HEK293 (cell line): Measurements from ENCODE around the gene ZFP92.

Experiments used
- CTCF ChIA-PET: fragments of 350-600 bp; formaldehyde crosslinking; extraction: SDS; loops from one replicate; lab custom pipeline; 2021; ENCODE audit warnings: antibody characterized with exemption; lab: Yijun Ruan, JAX
- POLR2A ChIA-PET: fragments of 300-600 bp; formaldehyde crosslinking; extraction: SDS; loops from one replicate; lab custom pipeline; 2020; ENCODE audit warnings: antibody characterized with exemption, inconsistent platforms; lab: Yijun Ruan, JAX
- H3K27ac ChIP-seq: fragments of 200-500 bp; sonication (Bioruptor generic); 2 replicates; pipeline ENCODE4 v1.5.1; 2014; ENCODE audit warnings: low read depth, low read length, control low read depth, inconsistent platforms; ENCODE audit errors: extremely low read depth
- H3K36me3 ChIP-seq, 2 experiments: fragments of 200-500 bp in 1 of 2; sonication (Bioruptor generic) in 1 of 2; 1 replicate in 1 of 2; 2 replicates in 1 of 2; pipeline ENCODE4 v1.5.1; 2014 to 2017; ENCODE audit warnings: inconsistent platforms in 2 of 2, low read length in 2 of 2; ENCODE audit not compliant: control insufficient read depth in 2 of 2, insufficient read depth in 1 of 2
- H3K4me1 ChIP-seq: fragments of 200-500 bp; sonication (Bioruptor generic); 2 replicates; pipeline ENCODE4 v1.5.1; 2014; ENCODE audit warnings: mild to moderate bottlenecking, low read length, inconsistent platforms; ENCODE audit not compliant: control insufficient read depth, insufficient read depth
- H3K4me3 ChIP-seq: 2 replicates; pipeline ENCODE4 v1.5.1; 2011; ENCODE audit warnings: low read depth, mild to moderate bottlenecking, control low read depth, low read length, moderate library complexity
- H3K9me3 ChIP-seq: fragments of 200-500 bp; sonication (Bioruptor generic); 2 replicates; pipeline ENCODE4 v1.5.1; 2014; ENCODE audit warnings: low read depth, low read length, inconsistent platforms; ENCODE audit not compliant: control insufficient read depth, insufficient read depth
- KLF7 ChIP-seq: fragments of 450-650 bp; formaldehyde crosslinking; IDR thresholded peaks from 2 replicates; pipeline ENCODE4 v1.5.1; 2016; ENCODE audit warnings: missing biosample characterization, missing genetic modification characterization, borderline replicate concordance
- SCRT1 ChIP-seq: fragments of 450-650 bp; formaldehyde crosslinking; IDR thresholded peaks from 2 replicates; pipeline ENCODE4 v1.5.1; 2016; ENCODE audit warnings: missing biosample characterization, missing genetic modification characterization, borderline replicate concordance
- SP2 ChIP-seq: fragments of 450-650 bp; formaldehyde crosslinking; IDR thresholded peaks from 2 replicates; pipeline ENCODE4 v1.5.1; 2016; ENCODE audit warnings: missing biosample characterization, missing genetic modification characterization
- ZIC2 ChIP-seq: fragments of 450-650 bp; formaldehyde crosslinking; IDR thresholded peaks from 2 replicates; pipeline ENCODE4 v1.5.1; 2016; ENCODE audit warnings: missing biosample characterization, missing genetic modification characterization
- ZNF174 ChIP-seq: fragments of 450-650 bp; formaldehyde crosslinking; IDR thresholded peaks from 2 replicates; pipeline ENCODE4 v1.5.0; 2017; ENCODE audit warnings: missing biosample characterization, mild to moderate bottlenecking, missing genetic modification characterization
- ZNF211 ChIP-seq: fragments of 450-650 bp; formaldehyde crosslinking; IDR thresholded peaks from 2 replicates; pipeline ENCODE4 v1.5.1; 2016; ENCODE audit warnings: low read depth, missing biosample characterization, missing genetic modification characterization
- ZNF221 ChIP-seq: fragments of 450-650 bp; formaldehyde crosslinking; IDR thresholded peaks from 2 replicates; pipeline ENCODE4 v1.5.1; 2017; ENCODE audit warnings: missing biosample characterization, missing genetic modification characterization, borderline replicate concordance
- ZNF23 ChIP-seq: fragments of 450-650 bp; formaldehyde crosslinking; IDR thresholded peaks from 2 replicates; pipeline ENCODE4 v1.5.1; 2016; ENCODE audit warnings: missing biosample characterization, missing genetic modification characterization, borderline replicate concordance
- ZNF37A ChIP-seq: fragments of 450-650 bp; IDR thresholded peaks from 2 replicates; pipeline ENCODE4 v1.5.1; 2018; ENCODE audit warnings: missing biosample characterization, missing genetic modification characterization
- ZNF514 ChIP-seq: fragments of 450-650 bp; formaldehyde crosslinking; IDR thresholded peaks from 2 replicates; pipeline ENCODE4 v1.5.1; 2016; ENCODE audit warnings: missing biosample characterization, missing genetic modification characterization
- ZNF654 ChIP-seq: fragments of 450-650 bp; formaldehyde crosslinking; IDR thresholded peaks from 2 replicates; pipeline ENCODE4 v1.5.1; 2016; ENCODE audit warnings: low read depth, missing biosample characterization, missing genetic modification characterization
- ZNF768 ChIP-seq: fragments of 450-650 bp; formaldehyde crosslinking; IDR thresholded peaks from 2 replicates; pipeline ENCODE4 v1.5.1; 2018; ENCODE audit warnings: missing biosample characterization, mild to moderate bottlenecking, missing genetic modification characterization
- ZNF776 ChIP-seq: fragments of 450-650 bp; formaldehyde crosslinking; IDR thresholded peaks from 2 replicates; pipeline ENCODE4 v1.5.0; 2017; ENCODE audit warnings: missing biosample characterization, missing genetic modification characterization, borderline replicate concordance
- TF ChIP-seq, protein P1 (sequence below): fragments of 450-650 bp; formaldehyde crosslinking; IDR thresholded peaks from 2 replicates; pipeline ENCODE4 v1.5.1; 2016; ENCODE audit warnings: missing biosample characterization, missing genetic modification characterization
- TF ChIP-seq, protein P2 (sequence below): fragments of 450-650 bp; formaldehyde crosslinking; IDR thresholded peaks from 2 replicates; pipeline ENCODE4 v1.5.1; 2016; ENCODE audit warnings: missing biosample characterization, missing genetic modification characterization, borderline replicate concordance

ZFP92 gene

DNA sequence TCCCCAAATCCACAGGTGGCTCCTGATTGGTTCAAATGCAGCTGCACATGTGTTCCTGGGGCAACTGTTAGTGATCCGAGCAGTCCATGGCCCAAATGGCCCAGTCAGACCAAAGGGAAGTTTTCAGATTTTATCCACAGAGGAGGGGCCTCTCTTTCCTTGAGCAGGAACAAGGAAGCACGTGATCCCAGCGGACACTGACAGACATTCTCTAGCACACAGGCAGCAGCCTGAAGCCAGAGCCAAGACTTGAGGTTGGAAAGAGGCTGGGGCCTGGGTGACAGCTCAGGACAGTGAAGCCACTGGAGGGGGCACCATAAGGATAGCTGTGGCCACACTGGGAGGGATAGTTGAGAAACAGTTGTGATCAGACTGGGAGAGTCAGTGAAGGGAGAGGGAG is 3.5 kb upstream of the ZFP92 start:
- ChIA-PET CTCF (interaction anchor here (1.0 kb wide), 1 partner anchor 31 kb away, joined by 3 read pairs; no protein-coding TSS in a partner anchor), POLR2A (no interaction called here)
- TF ChIP-seq SCRT1 (0 out of 2 replicates have a peak, but pooled peaks have one; percentile 53), SP2 (tag by site-specific recombination) (no peak), ZNF23 (tag by site-specific recombination) (no peak), KLF7 (no peak), ZNF514 (tag by site-specific recombination) (no peak), ZNF768 (tag by site-specific recombination) (no peak)
- TF ChIP-seq, protein P1, sequence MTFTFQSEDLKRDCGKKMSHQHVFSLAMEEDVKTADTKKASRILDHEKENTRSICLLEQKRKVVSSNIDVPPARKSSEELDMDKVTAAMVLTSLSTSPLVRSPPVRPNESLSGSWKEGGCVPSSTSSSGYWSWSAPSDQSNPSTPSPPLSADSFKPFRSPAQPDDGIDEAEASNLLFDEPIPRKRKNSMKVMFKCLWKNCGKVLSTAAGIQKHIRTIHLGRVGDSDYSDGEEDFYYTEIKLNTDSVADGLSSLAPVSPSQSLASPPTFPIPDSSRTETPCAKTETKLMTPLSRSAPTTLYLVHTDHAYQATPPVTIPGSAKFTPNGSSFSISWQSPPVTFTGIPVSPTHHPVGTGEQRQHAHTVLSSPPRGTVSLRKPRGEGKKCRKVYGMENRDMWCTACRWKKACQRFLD (tag by site-specific recombination) = no peak

DNA sequence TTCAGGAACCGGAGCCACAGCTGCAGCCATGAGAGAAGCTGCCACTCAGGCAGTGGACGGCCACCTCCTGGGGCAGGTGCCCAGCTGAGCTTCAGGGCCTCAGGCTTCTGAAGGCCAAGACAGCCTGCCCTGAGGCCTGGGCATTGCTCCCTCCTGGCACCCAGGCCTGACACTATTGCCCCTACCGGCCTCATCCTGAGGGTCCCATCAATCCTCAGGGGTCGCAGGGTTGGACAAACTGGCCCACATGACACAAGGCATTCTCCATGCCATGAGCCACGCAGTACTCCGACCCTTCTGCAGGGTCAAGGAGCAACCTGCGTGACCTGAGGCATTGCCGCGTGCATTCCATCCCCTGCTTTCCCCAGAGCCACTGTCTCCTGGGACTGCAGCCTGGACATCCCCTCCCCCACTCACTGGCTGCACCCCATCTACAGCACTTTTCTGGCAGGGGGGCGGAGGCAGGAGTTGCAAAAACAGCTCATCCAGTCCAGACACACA is 3.0 kb upstream of the ZFP92 start:
- Histone ChIP-seq H3K9me3 (no peaks in the 10 kb centered on the region), H3K4me3 (no peak overlapping the region), H3K27ac (no peak overlapping the region), H3K36me3 (no peaks in the 10 kb centered on the region), H3K4me1 (no peaks in the 10 kb centered on the region; the same call in 1 of the 2 replicates)
- POLR2A ChIA-PET = no interaction called here
- no peak for TF ChIP-seq ZNF776 (tag by site-specific recombination)
- TF ChIP-seq ZNF211 (tag by site-specific recombination) = no peak
- no peak for TF ChIP-seq ZNF174 (tag by site-specific recombination)
- TF ChIP-seq, protein P2, sequence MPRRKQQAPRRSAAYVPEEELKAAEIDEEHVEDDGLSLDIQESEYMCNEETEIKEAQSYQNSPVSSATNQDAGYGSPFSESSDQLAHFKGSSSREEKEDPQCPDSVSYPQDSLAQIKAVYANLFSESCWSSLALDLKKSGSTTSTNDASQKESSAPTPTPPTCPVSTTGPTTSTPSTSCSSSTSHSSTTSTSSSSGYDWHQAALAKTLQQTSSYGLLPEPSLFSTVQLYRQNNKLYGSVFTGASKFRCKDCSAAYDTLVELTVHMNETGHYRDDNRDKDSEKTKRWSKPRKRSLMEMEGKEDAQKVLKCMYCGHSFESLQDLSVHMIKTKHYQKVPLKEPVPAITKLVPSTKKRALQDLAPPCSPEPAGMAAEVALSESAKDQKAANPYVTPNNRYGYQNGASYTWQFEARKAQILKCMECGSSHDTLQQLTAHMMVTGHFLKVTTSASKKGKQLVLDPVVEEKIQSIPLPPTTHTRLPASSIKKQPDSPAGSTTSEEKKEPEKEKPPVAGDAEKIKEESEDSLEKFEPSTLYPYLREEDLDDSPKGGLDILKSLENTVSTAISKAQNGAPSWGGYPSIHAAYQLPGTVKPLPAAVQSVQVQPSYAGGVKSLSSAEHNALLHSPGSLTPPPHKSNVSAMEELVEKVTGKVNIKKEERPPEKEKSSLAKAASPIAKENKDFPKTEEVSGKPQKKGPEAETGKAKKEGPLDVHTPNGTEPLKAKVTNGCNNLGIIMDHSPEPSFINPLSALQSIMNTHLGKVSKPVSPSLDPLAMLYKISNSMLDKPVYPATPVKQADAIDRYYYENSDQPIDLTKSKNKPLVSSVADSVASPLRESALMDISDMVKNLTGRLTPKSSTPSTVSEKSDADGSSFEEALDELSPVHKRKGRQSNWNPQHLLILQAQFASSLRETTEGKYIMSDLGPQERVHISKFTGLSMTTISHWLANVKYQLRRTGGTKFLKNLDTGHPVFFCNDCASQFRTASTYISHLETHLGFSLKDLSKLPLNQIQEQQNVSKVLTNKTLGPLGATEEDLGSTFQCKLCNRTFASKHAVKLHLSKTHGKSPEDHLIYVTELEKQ (tag by site-specific recombination) = no peak
- no peak for TF ChIP-seq ZNF37A (tag by site-specific recombination)
- TF ChIP-seq ZNF654 (tag by site-specific recombination) = no peak
- CTCF ChIA-PET = interaction anchor here (0.5 to 1.1 kb wide), 2 partner anchors 21 to 101 kb away, joined by 3 read pairs; no protein-coding TSS in a partner anchor

More for the DNA sequence above, 3.5 kb upstream of the ZFP92 start:
- Histone ChIP-seq H3K36me3 (no peaks in the 10 kb centered on the region), H3K9me3 (no peaks in the 10 kb centered on the region), H3K27ac (no peak overlapping the region), H3K4me3 (no peak overlapping the region), H3K4me1 (no peaks in the 10 kb centered on the region; the same call in 1 of the 2 replicates)

DNA sequence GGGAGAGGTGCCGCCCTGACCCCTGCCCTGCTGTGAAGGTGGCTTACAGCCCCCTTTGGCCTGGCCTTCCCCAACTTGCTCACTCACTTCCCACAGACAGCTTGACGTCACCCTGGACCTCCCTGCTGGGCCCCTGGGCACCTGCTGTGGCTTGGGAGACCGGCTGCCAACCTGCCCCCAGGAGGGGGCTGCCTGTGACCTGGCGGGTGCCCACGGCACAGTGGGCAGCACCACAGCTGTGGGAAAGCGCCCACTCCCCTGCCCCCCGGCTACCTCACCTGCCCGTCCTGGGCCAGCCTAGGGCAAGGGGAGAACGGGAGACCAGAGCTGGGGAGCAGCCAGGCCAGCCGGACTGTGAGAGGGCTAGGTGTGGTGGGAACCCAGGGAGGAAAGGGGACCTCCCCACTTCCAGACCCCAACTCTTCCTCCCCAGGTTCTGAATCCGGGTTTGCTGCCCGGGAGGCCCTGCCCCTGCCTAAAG is 2.4 kb upstream of the ZFP92 start:
- H3K9me3 ChIP-seq = no peaks in the 10 kb centered on the region
- POLR2A ChIA-PET = no interaction called here
- H3K36me3 ChIP-seq = no peaks in the 10 kb centered on the region
- no peak overlapping the region for H3K4me3 ChIP-seq
- CTCF ChIA-PET = interaction anchor here (1.1 kb wide), 1 partner anchor 22 kb away, joined by 3 read pairs; no protein-coding TSS in a partner anchor
- H3K4me1 ChIP-seq = no peaks in the 10 kb centered on the region; the same call in 1 of the 2 replicates
- TF ChIP-seq ZNF221 (no peak), ZIC2 (tag by site-specific recombination) (peak; percentile 96)
- no peak overlapping the region for H3K27ac ChIP-seq
